ENCODE data around the gene TAS2R10.

- TF ChIP-seq CTCF (IDR thresholded peaks at IDR 0.05; ENCODE audit: control extremely low read depth in 1 of 3, insufficient read depth in 1 of 3, low read depth in 1 of 3, low read length in 3 of 3) (no peak), POLR2A (IDR thresholded peaks at IDR 0.05; ENCODE audit: control extremely low read depth in 1 of 2, low read depth in 2 of 2, low read length in 2 of 2) (no peak), KDM1A (IDR thresholded peaks at IDR 0.05; ENCODE audit: borderline replicate concordance, low read length) (no peak), MAX (IDR thresholded peaks at IDR 0.05) (no peak), JUN (IDR thresholded peaks at IDR 0.05; ENCODE audit: low read depth, low read length) (no peak), EP300 (IDR thresholded peaks at IDR 0.05; ENCODE audit: borderline replicate concordance in 1 of 2, low read depth in 2 of 2, low read length in 2 of 2) (no peak), MAFK (IDR thresholded peaks at IDR 0.05; ENCODE audit: low read depth, low read length) (no peak), HDAC6 (IDR thresholded peaks at IDR 0.05; ENCODE audit: low read depth, low read length) (no peak), CHD2 (IDR thresholded peaks at IDR 0.05; ENCODE audit: low read length) (no peak)
Measured at GRCh38 chr12:10783252-10783651, 42.9 kb downstream of the TAS2R10 start.

All from H1 (cell line).